CD8-positive, alpha-beta memory T cell (primary cell): Measurements from ENCODE around the gene MARK3. TPM values are rescaled to one million over a fixed set of nuclear protein-coding genes. Genes with fewer than 3 reads are reported as not detected.

Source experiments
- CTCF ChIA-PET: fragments of 350-600 bp; sonication (Branson Sonifier 250); formaldehyde crosslinking; loops from one replicate; lab custom pipeline; 2021; ENCODE audit warnings: antibody characterized with exemption; lab: Charles Lee
- POLR2A ChIA-PET: fragments of 350-600 bp; sonication (Branson Sonifier 250); formaldehyde crosslinking; loops from one replicate; lab custom pipeline; 2021; ENCODE audit warnings: antibody characterized with exemption; lab: Charles Lee
- DNase-seq, 5 donors: peaks; one replicate each; pipeline versions ENCODE4 v3.0.0 to v3.0.0-alpha.2; 2020 to 2022; ENCODE audit warnings: mixed read lengths in 1 of 5
- H3K27ac ChIP-seq: one replicate; pipeline ENCODE4 v1.7.0; 2013; ENCODE audit warnings: low read depth, mild to moderate bottlenecking, low read length, moderate library complexity
- H3K27me3 ChIP-seq: 2 replicates; pipeline ENCODE4 v1.7.0; 2013; ENCODE audit warnings: low read length, mild to moderate bottlenecking; ENCODE audit not compliant: insufficient read depth, poor library complexity, severe bottlenecking
- H3K36me3 ChIP-seq: 2 replicates; pipeline ENCODE4 v1.7.0; 2013; ENCODE audit warnings: mild to moderate bottlenecking, low read length, moderate library complexity; ENCODE audit not compliant: insufficient read depth
- H3K4me1 ChIP-seq: 2 replicates; pipeline ENCODE4 v1.7.0; 2013; ENCODE audit warnings: mild to moderate bottlenecking, low read length, moderate library complexity; ENCODE audit not compliant: insufficient read depth
- H3K4me3 ChIP-seq: 2 replicates; pipeline ENCODE4 v1.7.0; 2013; ENCODE audit warnings: mild to moderate bottlenecking, low read length
- H3K9me3 ChIP-seq: 2 replicates; pipeline ENCODE4 v1.7.0; 2013; ENCODE audit warnings: mild to moderate bottlenecking, low read length
- H3K27ac Mint-ChIP-seq, 8 donors: one replicate each; pipeline ENCODE4 v1.8.0; 2020 to 2021; ENCODE audit warnings: mixed read lengths in 8 of 8, mild to moderate bottlenecking in 6 of 8, inconsistent platforms in 3 of 8, moderate library complexity in 3 of 8
- H3K27me3 Mint-ChIP-seq, 2 donors: one replicate each; pipeline ENCODE4 v1.8.0; 2020 to 2021; ENCODE audit warnings: mixed read lengths in 2 of 2, mild to moderate bottlenecking in 1 of 2, moderate library complexity in 1 of 2
- H3K36me3 Mint-ChIP-seq, 3 donors: one replicate each; pipeline ENCODE4 v1.8.0; 2020 to 2021; ENCODE audit warnings: mixed read lengths in 3 of 3, inconsistent platforms in 1 of 3, mild to moderate bottlenecking in 1 of 3
- H3K4me1 Mint-ChIP-seq, 3 donors: one replicate each; pipeline ENCODE4 v1.8.0; 2020 to 2021; ENCODE audit warnings: mixed read lengths in 3 of 3, inconsistent platforms in 1 of 3, mild to moderate bottlenecking in 1 of 3
- H3K4me3 Mint-ChIP-seq, 7 donors: one replicate each; pipeline ENCODE4 v1.8.0; 2020 to 2021; ENCODE audit warnings: mixed read lengths in 7 of 7, mild to moderate bottlenecking in 6 of 7, moderate library complexity in 4 of 7, inconsistent platforms in 2 of 7
- H3K9me3 Mint-ChIP-seq, 5 donors: one replicate each; pipeline ENCODE4 v1.8.0; 2020 to 2022; ENCODE audit warnings: mixed read lengths in 5 of 5, mild to moderate bottlenecking in 3 of 5, moderate library complexity in 2 of 5, inconsistent platforms in 1 of 5
- polyA plus RNA-seq: library from polyadenylated mRNA; unstranded; fragments of 300-500 nt; fragmentation: Illumina TruSeq; gene quantifications from one replicate; pipeline ENCODE4 v1.2.3, GENCODE V29; 2021
- total RNA-seq, 2 experiments: library from RNA; stranded (reverse); gene quantifications; one replicate each; pipeline ENCODE4 v1.2.3, GENCODE V29; 2021

The MARK3 gene
- total and polyA plus RNA-seq, 3 experiments from 2014 or later, result 45.7 to 92.7 (median 91.9) TPM

GRCh38 chr14:103516426-103517173, 131.4 kb downstream of the MARK3 start:
- Mint-ChIP-seq H3K27me3 (peaks cover 0 to 5% of the 10 kb centered on the region in 2 donors), H3K27ac (no peak overlapping the region), H3K9me3 (no peaks in the 10 kb centered on the region), H3K4me3 (no peak overlapping the region), H3K36me3 (peaks cover 0 to 8% (median 0%) of the 10 kb centered on the region in 3 donors), H3K4me1 (peaks cover 0 to 16% (median 8%) of the 10 kb centered on the region in 3 donors)
- Histone ChIP-seq H3K36me3 (no peaks in the 10 kb centered on the region), H3K4me1 (peaks cover 13% of the 10 kb centered on the region), H3K27ac (no peak overlapping the region), H3K4me3 (no peak overlapping the region), H3K9me3 (no peaks in the 10 kb centered on the region), H3K27me3 (no peaks in the 10 kb centered on the region)
- ChIA-PET CTCF (interaction anchor here (2.8 to 5.5 kb wide), 3 partner anchors 8 to 31 kb away, joined by 10 to 61 read pairs (median 22); partner anchors contain the start of gene TRMT61A), POLR2A (no interaction called here)
- DNase-seq, result peak in 1 of 5 donors; percentile 6

GRCh38 chr14:103517174-103517566, 132.0 kb downstream of the MARK3 start:
- no peak overlapping the region for H3K4me3 Mint-ChIP-seq
- H3K27ac Mint-ChIP-seq, result no peak overlapping the region
- POLR2A ChIA-PET, result no interaction called here
- Histone ChIP-seq H3K27me3 (no peaks in the 10 kb centered on the region), H3K4me3 (no peak overlapping the region), H3K9me3 (no peaks in the 10 kb centered on the region), H3K4me1 (peaks cover 13% of the 10 kb centered on the region), H3K36me3 (no peaks in the 10 kb centered on the region), H3K27ac (no peak overlapping the region)
- peaks cover 0 to 16% (median 8%) of the 10 kb centered on the region in 3 donors for H3K4me1 Mint-ChIP-seq
- H3K9me3 Mint-ChIP-seq, result no peaks in the 10 kb centered on the region
- peaks cover 0 to 8% (median 0%) of the 10 kb centered on the region in 3 donors for H3K36me3 Mint-ChIP-seq
- CTCF ChIA-PET, result interaction anchor here (2.5 to 5.5 kb wide), 4 partner anchors 9 to 31 kb away, joined by 10 to 61 read pairs (median 21); partner anchors contain the start of gene TRMT61A
- H3K27me3 Mint-ChIP-seq, result peaks cover 0 to 5% of the 10 kb centered on the region in 2 donors
- peak in 1 of 5 donors; percentile 35 for DNase-seq

GRCh38 chr14:103517721-103518421, 132.7 kb downstream of the MARK3 start:
- peak overlapping the region in 1 of 7 donors; percentile 88 for H3K4me3 Mint-ChIP-seq
- Histone ChIP-seq H3K27ac (peak overlapping the region; percentile 6), H3K36me3 (no peaks in the 10 kb centered on the region), H3K27me3 (no peaks in the 10 kb centered on the region), H3K9me3 (no peaks in the 10 kb centered on the region), H3K4me3 (no peak overlapping the region), H3K4me1 (peaks cover 13% of the 10 kb centered on the region)
- peak in 1 of 5 donors; percentile 40 for DNase-seq
- peaks cover 1 to 5% of the 10 kb centered on the region in 2 donors for H3K27me3 Mint-ChIP-seq
- H3K36me3 Mint-ChIP-seq, result peaks cover 0 to 3% (median 0%) of the 10 kb centered on the region in 3 donors
- POLR2A ChIA-PET, result no interaction called here
- peaks cover 0 to 16% (median 8%) of the 10 kb centered on the region in 3 donors for H3K4me1 Mint-ChIP-seq
- no peak overlapping the region for H3K27ac Mint-ChIP-seq
- H3K9me3 Mint-ChIP-seq, result no peaks in the 10 kb centered on the region
- CTCF ChIA-PET, result interaction anchor here (1.2 to 5.5 kb wide), 8 partner anchors 10 to 64 kb away, joined by 3 to 61 read pairs (median 8); partner anchors contain the start of gene TRMT61A

- Mint-ChIP-seq H3K9me3 (no peaks in the 10 kb centered on the region), H3K36me3 (no peaks in the 10 kb centered on the region), H3K4me1 (peaks cover 0 to 16% (median 8%) of the 10 kb centered on the region in 3 donors), H3K27me3 (peaks cover 1 to 7% of the 10 kb centered on the region in 2 donors), H3K4me3 (peak overlapping the region in 1 of 7 donors; percentile 88), H3K27ac (no peak overlapping the region)
- no peaks in the 10 kb centered on the region for H3K9me3 ChIP-seq
- POLR2A ChIA-PET, result interaction anchor here (0.6 to 0.7 kb wide), 2 partner anchors 21 to 335 kb away, joined by 3 read pairs; no protein-coding TSS in a partner anchor
- peak; percentile 46 to 70 (median 52) for DNase-seq
- no peaks in the 10 kb centered on the region for H3K27me3 ChIP-seq
- H3K36me3 ChIP-seq, result no peaks in the 10 kb centered on the region
- no peak overlapping the region for H3K4me3 ChIP-seq
- H3K4me1 ChIP-seq, result peaks cover 13% of the 10 kb centered on the region
- peak overlapping the region; percentile 6 for H3K27ac ChIP-seq
- CTCF ChIA-PET, result interaction anchor here (0.6 to 5.5 kb wide), 13 partner anchors 9 to 117 kb away, joined by 3 to 61 read pairs (median 5); partner anchors contain the start of gene TRMT61A
These were observed 133.3 kb downstream of the MARK3 start for GRCh38 chr14:103518422-103519042.

GRCh38 chr14:103519043-103519836, 134.0 kb downstream of the MARK3 start:
- Histone ChIP-seq H3K4me3 (no peak overlapping the region), H3K9me3 (no peaks in the 10 kb centered on the region), H3K4me1 (peaks cover 13% of the 10 kb centered on the region), H3K27ac (peak overlapping the region; percentile 6), H3K27me3 (no peaks in the 10 kb centered on the region), H3K36me3 (no peaks in the 10 kb centered on the region)
- POLR2A ChIA-PET, result interaction anchor here (0.6 to 0.7 kb wide), 2 partner anchors 20 to 336 kb away, joined by 3 read pairs; no protein-coding TSS in a partner anchor
- peak in 1 of 5 donors; percentile 46 for DNase-seq
- H3K27ac Mint-ChIP-seq, result peak overlapping the region in 4 of 8 donors; percentile 52 to 74 (median 66)
- peak overlapping the region in 6 of 7 donors; percentile 34 to 88 (median 60) for H3K4me3 Mint-ChIP-seq
- H3K36me3 Mint-ChIP-seq, result no peaks in the 10 kb centered on the region
- CTCF ChIA-PET, result interaction anchor here (0.6 to 5.5 kb wide), 13 partner anchors 9 to 118 kb away, joined by 3 to 61 read pairs (median 5); partner anchors contain the start of gene TRMT61A
- H3K4me1 Mint-ChIP-seq, result peaks cover 0 to 16% (median 8%) of the 10 kb centered on the region in 3 donors
- peaks cover 4 to 9% of the 10 kb centered on the region in 2 donors for H3K27me3 Mint-ChIP-seq
- no peaks in the 10 kb centered on the region for H3K9me3 Mint-ChIP-seq

GRCh38 chr14:103519837-103520212, 134.6 kb downstream of the MARK3 start:
- H3K4me3 ChIP-seq, result no peak overlapping the region
- ChIA-PET CTCF (interaction anchor here (1.8 to 5.5 kb wide), 5 partner anchors 8 to 28 kb away, joined by 7 to 61 read pairs (median 10); partner anchors contain the start of gene TRMT61A), POLR2A (no interaction called here)
- Mint-ChIP-seq H3K4me3 (peak overlapping the region; percentile 54 to 79 (median 70)), H3K27ac (peak overlapping the region in 3 of 8 donors; percentile 66 to 74 (median 71)), H3K9me3 (no peaks in the 10 kb centered on the region), H3K4me1 (peaks cover 0 to 12% (median 5%) of the 10 kb centered on the region in 3 donors), H3K27me3 (peaks cover 4 to 9% of the 10 kb centered on the region in 2 donors), H3K36me3 (no peaks in the 10 kb centered on the region)
- no peak overlapping the region for H3K27ac ChIP-seq
- H3K9me3 ChIP-seq, result no peaks in the 10 kb centered on the region
- DNase-seq, result peak in 1 of 5 donors; percentile 46
- H3K36me3 ChIP-seq, result no peaks in the 10 kb centered on the region
- H3K4me1 ChIP-seq, result peaks cover 13% of the 10 kb centered on the region
- H3K27me3 ChIP-seq, result no peaks in the 10 kb centered on the region
